ENCODE data around the gene LRRC19. TPM values are rescaled to one million over a fixed set of nuclear protein-coding genes. Genes with fewer than 3 reads are reported as not detected.
A peak's percentile ranks its signal among the peaks of the same experiment; 100 is the strongest.

LRRC19 gene, protein sequence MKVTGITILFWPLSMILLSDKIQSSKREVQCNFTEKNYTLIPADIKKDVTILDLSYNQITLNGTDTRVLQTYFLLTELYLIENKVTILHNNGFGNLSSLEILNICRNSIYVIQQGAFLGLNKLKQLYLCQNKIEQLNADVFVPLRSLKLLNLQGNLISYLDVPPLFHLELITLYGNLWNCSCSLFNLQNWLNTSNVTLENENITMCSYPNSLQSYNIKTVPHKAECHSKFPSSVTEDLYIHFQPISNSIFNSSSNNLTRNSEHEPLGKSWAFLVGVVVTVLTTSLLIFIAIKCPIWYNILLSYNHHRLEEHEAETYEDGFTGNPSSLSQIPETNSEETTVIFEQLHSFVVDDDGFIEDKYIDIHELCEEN
- total RNA-seq (2014; rRNA removed; shearing (Covaris generic)) = not detected in 2 replicates

DNA sequence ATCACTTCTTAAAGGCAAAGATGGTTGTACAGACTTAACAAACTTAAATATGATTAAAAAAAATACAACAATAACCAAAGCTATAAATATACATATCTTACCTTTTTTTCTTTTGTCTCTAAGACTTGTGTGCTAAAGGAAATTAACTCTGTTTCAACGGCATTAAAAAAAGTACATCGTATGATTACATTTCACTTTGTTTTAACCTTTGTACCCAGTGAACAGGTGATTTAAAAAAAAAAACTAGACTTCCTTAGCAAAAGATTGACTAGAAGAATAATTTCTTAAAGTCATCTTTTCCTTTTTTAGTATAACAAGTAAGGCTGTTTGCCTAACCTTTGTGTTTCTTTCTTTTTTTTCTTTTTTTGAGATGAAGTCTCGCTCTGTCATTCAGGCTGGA is at the start of gene LRRC19:
Gene LRRC19, minus strand, starts transcription at position 182 of the 400 bp plus-strand sequence. CDS start 5,978 bp downstream, outside the sequence.
- Histone ChIP-seq H3K4me3 (ENCODE audit: insufficient read depth, low read depth, low read length) (no peak within 1 kb of the TSS), H3K27me3 (ENCODE audit: control insufficient read depth, insufficient read depth, low read length) (no peaks in the 10 kb centered on the region), H3K36me3 (replicated peaks; ENCODE audit: control insufficient read depth, insufficient read depth, low read length) (no peaks in the 10 kb centered on the region)
- DNase-seq = no peak

DNA sequence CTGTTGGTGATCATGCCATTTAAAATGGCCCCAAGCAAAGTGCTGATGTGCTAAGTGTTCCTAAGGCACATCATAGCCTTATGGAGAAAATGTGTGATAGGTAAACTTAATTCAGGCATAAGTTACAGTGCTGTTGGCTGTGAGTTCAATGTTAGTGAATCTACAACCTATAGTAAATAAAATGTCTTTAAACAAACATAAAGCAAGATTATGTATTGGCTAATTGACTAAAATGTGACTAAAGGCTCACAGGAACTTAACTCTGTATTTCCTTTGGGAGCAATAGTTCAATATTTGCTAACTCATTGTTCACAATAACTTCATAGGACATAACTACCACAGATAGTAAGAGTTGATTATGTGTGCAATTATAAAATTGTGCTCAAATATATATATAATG is 49.4 kb upstream of the LRRC19 start:
- Histone ChIP-seq H3K36me3 (replicated peaks; ENCODE audit: control insufficient read depth, insufficient read depth, low read length) (no peaks in the 10 kb centered on the region), H3K4me3 (ENCODE audit: insufficient read depth, low read depth, low read length) (no peak overlapping the region), H3K27me3 (ENCODE audit: control insufficient read depth, insufficient read depth, low read length) (no peaks in the 10 kb centered on the region)
- no peak for DNase-seq

DNA sequence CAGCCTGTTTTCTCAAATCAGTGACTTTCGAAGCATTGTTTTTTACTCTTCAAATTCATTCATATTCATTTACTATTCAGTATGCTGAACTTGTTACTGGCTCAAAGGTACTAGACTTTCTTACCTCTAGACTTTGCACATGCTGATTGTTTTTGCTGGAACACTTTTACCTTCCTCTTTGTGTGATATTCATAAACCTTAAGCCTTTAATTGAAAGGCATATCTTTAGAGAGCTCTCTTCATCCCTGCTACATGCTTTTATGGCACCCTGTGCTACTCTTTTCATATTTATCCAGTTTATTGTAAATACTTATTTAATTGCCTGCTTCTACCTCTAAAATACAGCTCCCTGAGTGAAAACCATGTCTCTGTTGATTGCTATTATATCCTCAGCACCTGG is 48.7 kb upstream of the LRRC19 start:
- H3K4me3 ChIP-seq (ENCODE audit: insufficient read depth, low read depth, low read length) = no peak overlapping the region
- DNase-seq = no peak
- H3K27me3 ChIP-seq (ENCODE audit: control insufficient read depth, insufficient read depth, low read length) = no peaks in the 10 kb centered on the region
- H3K36me3 ChIP-seq (replicated peaks; ENCODE audit: control insufficient read depth, insufficient read depth, low read length) = no peaks in the 10 kb centered on the region

DNA sequence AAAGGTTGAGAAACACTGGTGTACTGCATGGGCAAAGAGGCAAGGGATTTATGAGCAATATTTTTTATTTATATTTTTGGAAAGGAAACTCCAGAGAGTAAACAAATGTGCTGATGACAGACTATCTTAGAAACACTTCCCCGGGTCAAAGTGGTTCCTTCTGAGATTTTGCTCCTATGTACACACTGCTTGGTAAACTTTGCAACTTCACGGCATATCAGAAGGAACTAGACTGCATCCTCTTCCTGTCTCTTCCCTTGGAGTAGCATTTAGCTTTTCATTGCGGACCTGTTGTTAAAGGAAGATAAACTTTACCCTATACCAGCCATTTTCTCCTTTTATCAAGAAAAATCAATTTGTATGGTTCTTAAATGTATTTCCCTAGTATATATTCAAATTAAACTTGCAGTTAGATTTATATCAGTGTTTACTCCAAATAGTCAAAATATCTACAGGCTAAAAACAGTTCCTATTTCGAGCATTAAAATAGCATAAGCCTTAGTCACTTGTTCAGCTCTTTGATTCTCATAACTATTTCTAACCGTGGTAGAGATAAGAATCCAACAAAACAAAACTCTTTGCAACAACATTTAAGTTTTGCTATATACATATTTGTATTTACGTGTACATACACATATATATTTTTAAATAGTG is 48.0 kb upstream of the LRRC19 start:
- no peaks in the 10 kb centered on the region for H3K36me3 ChIP-seq (replicated peaks; ENCODE audit: control insufficient read depth, insufficient read depth, low read length)
- no peaks in the 10 kb centered on the region for H3K27me3 ChIP-seq (ENCODE audit: control insufficient read depth, insufficient read depth, low read length)
- DNase-seq = no peak
- H3K4me3 ChIP-seq (ENCODE audit: insufficient read depth, low read depth, low read length) = no peak overlapping the region

DNA sequence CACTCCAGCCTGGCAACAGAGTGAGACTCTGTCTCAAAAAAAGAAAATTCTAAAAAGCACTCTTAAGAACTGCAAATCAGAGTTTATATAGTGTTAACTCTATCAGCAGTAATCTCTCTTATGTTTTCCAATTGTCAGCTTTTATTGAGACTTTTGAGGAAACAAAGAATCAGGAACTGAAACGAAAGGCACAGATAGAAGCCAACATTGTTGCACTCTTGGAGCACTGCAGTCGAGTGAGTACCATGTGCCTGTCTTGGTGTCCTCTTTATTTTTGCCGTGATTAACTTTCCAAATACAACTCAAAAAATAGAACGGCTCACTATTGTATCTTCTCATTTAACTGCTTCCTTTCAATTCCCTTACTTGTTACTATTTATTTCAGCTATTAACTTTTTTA is 41.7 kb upstream of the LRRC19 start:
- Histone ChIP-seq H3K36me3 (replicated peaks; ENCODE audit: control insufficient read depth, insufficient read depth, low read length) (no peaks in the 10 kb centered on the region), H3K27me3 (ENCODE audit: control insufficient read depth, insufficient read depth, low read length) (no peaks in the 10 kb centered on the region), H3K4me3 (ENCODE audit: insufficient read depth, low read depth, low read length) (no peak overlapping the region)
- DNase-seq = no peak

DNA sequence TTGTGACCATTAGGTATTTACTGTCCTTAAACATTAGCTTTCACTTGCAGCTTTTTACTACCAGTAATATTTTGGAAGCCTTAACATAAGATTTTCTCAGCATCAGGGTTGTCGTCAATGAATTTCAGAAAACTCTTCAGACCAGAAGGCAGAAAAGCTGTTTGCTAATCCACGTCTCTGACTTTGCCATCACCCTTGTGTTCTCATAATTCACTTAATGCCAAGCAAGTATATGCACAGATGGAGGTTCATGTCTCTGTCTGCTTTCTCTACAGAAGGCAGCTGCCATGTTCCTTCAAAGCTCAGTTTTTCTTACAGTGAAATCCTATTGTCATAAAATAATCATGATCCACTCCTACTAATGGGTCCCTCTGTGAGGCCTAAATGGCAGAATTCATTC is 37.7 kb upstream of the LRRC19 start:
- DNase-seq = no peak
- H3K4me3 ChIP-seq (ENCODE audit: insufficient read depth, low read depth, low read length) = no peak overlapping the region
- H3K27me3 ChIP-seq (ENCODE audit: control insufficient read depth, insufficient read depth, low read length) = no peaks in the 10 kb centered on the region
- no peaks in the 10 kb centered on the region for H3K36me3 ChIP-seq (replicated peaks; ENCODE audit: control insufficient read depth, insufficient read depth, low read length)

DNA sequence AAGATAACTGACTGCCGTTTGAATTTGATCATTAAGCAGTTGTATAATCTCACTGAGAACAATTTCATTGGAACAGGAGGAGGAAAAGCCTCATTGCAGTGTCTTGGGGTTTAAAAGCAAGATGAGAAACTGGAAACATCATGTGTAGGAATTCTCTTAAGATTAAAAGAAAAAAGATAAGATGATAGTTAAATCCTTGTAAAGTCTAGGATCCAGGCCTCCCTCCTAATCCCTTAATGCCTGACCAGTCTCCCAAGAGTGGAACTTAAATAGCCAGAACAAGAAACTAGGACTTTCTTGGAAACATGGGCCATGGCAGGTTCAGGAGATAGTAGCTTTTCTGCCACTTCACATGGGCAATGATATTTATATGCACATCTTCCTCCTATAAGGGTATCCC is 37.0 kb upstream of the LRRC19 start:
- no peak overlapping the region for H3K4me3 ChIP-seq (ENCODE audit: insufficient read depth, low read depth, low read length)
- no peaks in the 10 kb centered on the region for H3K27me3 ChIP-seq (ENCODE audit: control insufficient read depth, insufficient read depth, low read length)
- no peaks in the 10 kb centered on the region for H3K36me3 ChIP-seq (replicated peaks; ENCODE audit: control insufficient read depth, insufficient read depth, low read length)
- no peak for DNase-seq

DNA sequence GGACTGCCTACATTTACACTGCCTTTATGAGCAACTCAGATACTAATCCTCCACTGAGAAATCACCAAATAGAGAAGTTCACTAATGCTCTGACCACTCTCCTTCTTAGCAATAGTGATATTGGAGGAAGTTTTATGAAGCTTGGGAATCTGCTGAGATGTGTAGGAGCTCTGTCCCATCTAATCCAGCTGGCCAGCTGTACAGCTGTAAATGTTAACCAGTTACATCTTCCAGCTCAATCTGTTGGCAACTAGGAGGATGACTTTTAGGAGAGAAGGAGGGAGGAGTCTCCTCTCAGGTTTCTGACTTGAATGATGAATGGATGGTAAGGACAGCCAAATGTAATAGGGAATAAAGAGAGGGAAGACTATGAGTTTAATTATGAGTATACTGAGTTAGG is 36.3 kb upstream of the LRRC19 start:
- Histone ChIP-seq H3K4me3 (ENCODE audit: insufficient read depth, low read depth, low read length) (no peak overlapping the region), H3K36me3 (replicated peaks; ENCODE audit: control insufficient read depth, insufficient read depth, low read length) (no peaks in the 10 kb centered on the region), H3K27me3 (ENCODE audit: control insufficient read depth, insufficient read depth, low read length) (no peaks in the 10 kb centered on the region)
- no peak for DNase-seq

DNA sequence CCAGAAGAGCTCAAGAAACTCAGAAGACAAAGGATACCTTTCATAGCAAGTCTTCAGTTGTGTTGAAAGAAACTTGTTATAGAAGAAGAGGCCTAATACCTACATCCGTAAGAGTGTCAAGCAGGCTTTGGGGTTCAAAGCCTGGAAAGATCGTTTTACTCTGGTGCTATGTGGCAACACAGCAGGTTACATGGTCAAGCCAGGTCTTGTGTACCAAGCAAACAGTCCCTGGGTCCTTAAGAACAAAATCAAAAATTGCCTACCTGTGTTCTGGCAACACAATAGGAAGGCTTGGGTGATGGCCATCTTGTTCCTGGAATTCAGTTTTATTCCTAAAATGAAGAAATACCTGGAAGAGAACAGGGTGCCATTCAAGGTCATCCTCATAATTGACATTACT is 32.0 kb upstream of the LRRC19 start:
- Histone ChIP-seq H3K36me3 (replicated peaks; ENCODE audit: control insufficient read depth, insufficient read depth, low read length) (no peaks in the 10 kb centered on the region), H3K4me3 (ENCODE audit: insufficient read depth, low read depth, low read length) (no peak overlapping the region), H3K27me3 (ENCODE audit: control insufficient read depth, insufficient read depth, low read length) (no peaks in the 10 kb centered on the region)

DNA sequence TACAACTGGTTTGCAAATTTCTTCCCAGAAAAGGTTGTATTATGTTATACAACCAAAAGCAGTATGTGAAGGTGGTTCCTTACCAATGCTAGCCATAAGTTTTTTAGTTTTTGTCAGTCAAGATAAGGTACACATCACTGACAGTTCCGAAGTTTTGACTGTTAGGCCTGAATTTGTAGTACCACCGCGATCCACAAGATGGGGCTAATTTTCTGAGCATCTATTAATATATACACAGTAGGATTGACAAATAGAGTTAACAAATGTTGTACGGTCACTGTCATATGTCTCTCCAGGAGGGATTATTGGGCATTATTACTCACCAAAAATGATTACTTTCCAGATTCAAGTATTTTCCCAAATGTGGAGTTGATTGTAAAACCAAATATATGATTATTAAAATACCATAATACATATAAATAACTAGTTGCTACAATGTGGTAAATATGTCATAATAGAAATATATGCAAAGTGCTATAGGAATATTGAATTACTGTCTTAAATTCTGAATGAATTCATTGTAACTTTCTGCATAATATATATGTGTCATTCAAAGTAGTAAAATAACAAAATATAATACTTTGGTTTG is 28.4 kb upstream of the LRRC19 start:
- Histone ChIP-seq H3K36me3 (replicated peaks; ENCODE audit: control insufficient read depth, insufficient read depth, low read length) (no peaks in the 10 kb centered on the region), H3K4me3 (ENCODE audit: insufficient read depth, low read depth, low read length) (no peak overlapping the region), H3K27me3 (ENCODE audit: control insufficient read depth, insufficient read depth, low read length) (no peaks in the 10 kb centered on the region)
- peak; percentile 33 for DNase-seq

More for the DNA sequence above, 32.0 kb upstream of the LRRC19 start:
- DNase-seq = no peak

DNA sequence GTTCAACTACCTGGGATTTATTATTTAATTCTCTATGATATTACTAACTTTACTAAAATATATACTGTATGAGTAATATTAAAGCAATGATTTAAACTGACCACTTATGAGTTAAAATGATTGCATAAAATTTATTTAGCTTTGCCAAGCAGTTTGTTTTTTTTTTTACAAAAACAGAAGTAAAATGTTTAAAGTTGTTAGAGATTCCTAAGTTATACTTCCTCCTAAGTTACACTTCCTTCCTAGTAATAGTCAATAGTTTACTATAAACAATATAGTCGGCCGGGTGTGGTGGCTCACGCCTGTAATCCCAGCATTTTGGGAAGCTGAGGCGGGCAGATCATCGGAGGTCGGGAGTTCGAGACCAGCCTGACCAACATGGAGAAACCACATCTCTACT is 23.7 kb upstream of the LRRC19 start:
- Histone ChIP-seq H3K36me3 (replicated peaks; ENCODE audit: control insufficient read depth, insufficient read depth, low read length) (no peaks in the 10 kb centered on the region; the same call in 1 of the 2 replicates), H3K4me3 (ENCODE audit: insufficient read depth, low read depth, low read length) (no peak overlapping the region), H3K27me3 (ENCODE audit: control insufficient read depth, insufficient read depth, low read length) (no peaks in the 10 kb centered on the region)
- no peak for DNase-seq

DNA sequence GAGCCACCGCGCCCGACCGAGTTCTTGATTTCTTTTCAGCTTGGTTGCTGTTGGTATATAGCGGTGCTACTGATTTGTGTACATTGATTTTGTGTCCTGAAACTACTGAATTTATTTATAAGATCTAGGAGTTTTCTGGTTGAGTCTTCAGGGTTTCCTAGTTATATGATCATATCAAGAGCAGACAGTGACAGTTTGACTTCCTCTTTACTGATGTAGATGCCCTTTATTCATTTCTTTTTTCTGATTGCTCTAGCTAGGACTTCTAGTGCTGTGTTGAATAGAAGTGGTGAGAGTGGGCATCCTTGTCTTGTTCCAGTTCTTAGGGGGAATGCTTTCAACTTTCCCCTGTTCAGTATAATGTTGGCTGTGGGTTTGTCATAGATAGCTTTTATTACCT is 17.4 kb upstream of the LRRC19 start:
- Histone ChIP-seq H3K4me3 (ENCODE audit: insufficient read depth, low read depth, low read length) (no peak overlapping the region), H3K27me3 (ENCODE audit: control insufficient read depth, insufficient read depth, low read length) (no peaks in the 10 kb centered on the region), H3K36me3 (replicated peaks; ENCODE audit: control insufficient read depth, insufficient read depth, low read length) (peaks cover under 1% of the 10 kb centered on the region)
- no peak for DNase-seq

DNA sequence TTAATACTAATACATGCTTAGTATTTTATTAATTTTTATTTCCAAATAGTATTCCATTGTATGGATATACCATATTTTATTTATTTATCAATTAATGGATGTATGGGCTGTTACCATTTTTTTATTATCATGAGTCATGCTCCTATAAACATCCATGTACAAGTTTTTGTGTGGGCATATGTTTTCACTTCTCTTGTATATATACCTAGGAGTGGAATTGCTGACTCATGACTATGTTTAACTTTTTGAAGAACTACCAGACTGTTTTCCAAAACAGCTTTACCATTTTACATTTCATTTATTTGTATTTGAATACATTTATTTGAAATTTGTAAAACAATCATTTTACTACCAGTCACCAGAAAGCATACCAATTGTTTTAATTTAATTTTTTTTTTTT is 14.1 kb upstream of the LRRC19 start:
- Histone ChIP-seq H3K27me3 (ENCODE audit: control insufficient read depth, insufficient read depth, low read length) (no peaks in the 10 kb centered on the region), H3K36me3 (replicated peaks; ENCODE audit: control insufficient read depth, insufficient read depth, low read length) (peaks cover 1% of the 10 kb centered on the region), H3K4me3 (ENCODE audit: insufficient read depth, low read depth, low read length) (no peak overlapping the region)
- no peak for DNase-seq

DNA sequence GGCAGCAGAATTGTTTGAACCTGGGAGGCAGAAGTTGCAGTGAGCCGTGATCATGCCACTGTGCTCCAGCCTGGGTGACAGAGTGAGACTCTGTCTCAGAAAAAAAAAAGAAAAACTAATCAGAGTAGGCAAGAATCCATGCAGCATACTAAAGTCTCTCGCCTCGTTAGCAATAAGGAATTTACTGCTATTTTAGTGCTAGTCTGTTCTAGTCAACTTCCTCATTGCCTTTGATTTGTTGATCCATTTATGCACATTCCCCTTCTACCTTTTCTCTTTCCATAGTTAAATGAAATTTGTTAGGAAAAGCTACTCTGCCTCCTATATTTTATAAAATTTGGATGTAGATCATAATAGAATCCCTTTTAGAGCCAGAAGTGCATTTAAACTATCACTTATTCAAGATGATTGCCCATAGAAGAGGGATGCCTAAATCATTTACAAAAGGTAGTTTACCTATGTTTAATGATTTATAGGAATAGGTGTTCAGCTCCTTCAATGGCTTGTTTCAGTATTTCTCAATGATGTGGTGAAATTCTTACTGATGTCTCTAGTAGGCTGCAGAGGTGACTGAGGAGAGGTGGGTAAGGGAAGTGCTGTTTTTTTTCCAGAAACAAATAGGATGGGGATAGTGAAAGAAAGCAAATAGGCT is 1.9 kb downstream of the LRRC19 start:
- H3K36me3 ChIP-seq (replicated peaks; ENCODE audit: control insufficient read depth, insufficient read depth, low read length) = no peaks in the 10 kb centered on the region
- H3K27me3 ChIP-seq (ENCODE audit: control insufficient read depth, insufficient read depth, low read length) = no peaks in the 10 kb centered on the region
- no peak overlapping the region for H3K4me3 ChIP-seq (ENCODE audit: insufficient read depth, low read depth, low read length)
- DNase-seq = no peak

DNA sequence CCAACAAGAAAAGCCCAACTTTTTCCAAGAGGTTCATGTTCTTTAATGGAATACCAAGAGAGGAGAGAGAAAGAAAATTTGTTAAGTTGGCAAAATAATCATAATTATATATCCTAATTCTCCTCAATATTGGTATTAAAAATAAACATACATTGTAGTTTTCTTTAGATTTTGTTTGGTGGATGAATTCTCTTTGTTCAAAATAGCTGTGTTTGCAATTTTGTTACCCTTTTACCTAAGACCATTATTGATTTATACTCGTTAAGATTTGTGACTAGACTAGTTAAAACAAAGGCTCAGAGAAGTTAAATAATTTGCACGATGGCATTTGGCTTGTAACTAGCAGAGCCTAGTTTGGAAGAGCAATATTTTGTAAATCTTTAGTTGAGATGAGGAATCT is 9.7 kb downstream of the LRRC19 start:
- H3K4me3 ChIP-seq (ENCODE audit: insufficient read depth, low read depth, low read length) = no peak overlapping the region
- no peaks in the 10 kb centered on the region; the same call in 1 of the 2 replicates for H3K36me3 ChIP-seq (replicated peaks; ENCODE audit: control insufficient read depth, insufficient read depth, low read length)
- H3K27me3 ChIP-seq (ENCODE audit: control insufficient read depth, insufficient read depth, low read length) = no peaks in the 10 kb centered on the region
- DNase-seq = no peak
